ENCODE measurements around the gene GALNTL6.
"Not testable (repeated sequence)": the region's sequence is repeated elsewhere in the genome, so short reads cannot be mapped to it uniquely, and the experiment has no call there.

The GALNTL6 gene

DNA sequence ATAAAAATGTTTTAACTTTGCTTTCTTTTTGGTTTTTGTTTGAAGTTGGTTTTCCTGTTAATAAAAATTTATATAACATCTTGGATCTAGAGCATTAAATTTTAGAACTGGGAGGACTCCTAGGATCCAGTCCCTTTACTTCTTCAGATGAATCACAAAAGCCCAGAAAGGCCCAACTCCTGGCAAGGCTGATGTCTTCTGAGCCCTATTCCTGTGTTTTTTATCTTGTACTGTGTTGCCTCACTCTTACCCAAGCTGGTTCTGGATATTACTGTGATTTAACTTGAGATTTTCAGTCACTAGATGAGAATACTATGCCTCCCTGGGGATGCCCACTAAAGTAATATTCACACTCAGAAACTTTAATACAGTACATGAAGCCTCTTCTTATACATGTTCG is 1228.3 kb downstream of the GALNTL6 start:
- H3K27ac Mint-ChIP-seq, result no peak overlapping the region
- no peaks in the 10 kb centered on the region for H3K9me3 Mint-ChIP-seq
- peaks cover 2% of the 10 kb centered on the region for H3K36me3 Mint-ChIP-seq
- H3K4me3 Mint-ChIP-seq, result no peak overlapping the region
- peaks cover 18% of the 10 kb centered on the region for H3K27me3 Mint-ChIP-seq
- H3K4me1 Mint-ChIP-seq, result no peaks in the 10 kb centered on the region

GRCh38 chr4:173042139-173042538 is 1228.9 kb downstream of the GALNTL6 start:
- H3K27me3 Mint-ChIP-seq, result peaks cover 18% of the 10 kb centered on the region
- H3K4me1 Mint-ChIP-seq, H3K27ac Mint-ChIP-seq, H3K4me3 Mint-ChIP-seq, H3K36me3 Mint-ChIP-seq, H3K9me3 Mint-ChIP-seq: not testable (repeated sequence)

GRCh38 chr4:173044340-173044739 is 1231.1 kb downstream of the GALNTL6 start:
- Mint-ChIP-seq H3K9me3 (no peaks in the 10 kb centered on the region), H3K4me3 (no peak overlapping the region), H3K27me3 (peaks cover 18% of the 10 kb centered on the region), H3K36me3 (peaks cover 2% of the 10 kb centered on the region), H3K4me1 (no peaks in the 10 kb centered on the region), H3K27ac (no peak overlapping the region)

DNA sequence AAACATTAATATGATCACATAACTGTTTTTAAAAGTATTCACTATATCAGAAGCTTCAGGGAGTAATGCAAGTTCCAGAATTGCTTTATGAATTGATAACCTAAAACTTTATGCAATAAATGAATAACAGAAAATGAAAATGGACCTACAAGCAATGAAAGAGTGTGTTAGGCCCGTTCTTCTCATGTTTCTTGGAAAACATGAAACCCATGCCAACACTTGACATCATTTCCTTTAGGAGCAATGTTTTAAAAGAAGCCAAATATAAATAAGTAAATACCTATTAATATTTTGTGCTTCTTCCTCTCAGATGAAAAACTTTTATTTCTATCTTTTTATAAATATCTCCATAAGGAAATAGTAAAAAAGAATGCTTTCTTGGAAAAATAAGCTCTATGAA is 1232.4 kb downstream of the GALNTL6 start:
- Mint-ChIP-seq H3K36me3 (peaks cover 2% of the 10 kb centered on the region), H3K4me3 (no peak overlapping the region), H3K9me3 (no peaks in the 10 kb centered on the region), H3K27ac (no peak overlapping the region), H3K27me3 (peaks cover 18% of the 10 kb centered on the region), H3K4me1 (no peaks in the 10 kb centered on the region)

- H3K4me3 Mint-ChIP-seq, result no peak overlapping the region
- H3K9me3 Mint-ChIP-seq, result no peaks in the 10 kb centered on the region
- H3K27me3 Mint-ChIP-seq, result peaks cover 20% of the 10 kb centered on the region
- no peak overlapping the region for H3K27ac Mint-ChIP-seq
- H3K4me1 Mint-ChIP-seq, result no peaks in the 10 kb centered on the region
- H3K36me3 Mint-ChIP-seq, result peaks cover 2% of the 10 kb centered on the region
Measured at GRCh38 chr4:173046144-173046543, 1232.9 kb downstream of the GALNTL6 start.

- Mint-ChIP-seq H3K4me3 (no peak overlapping the region), H3K4me1 (no peaks in the 10 kb centered on the region)
Measured at GRCh38 chr4:173046818-173047217, 1233.6 kb downstream of the GALNTL6 start.

GRCh38 chr4:173051232-173051631 is 1238.0 kb downstream of the GALNTL6 start:
- Mint-ChIP-seq H3K4me3 (no peak overlapping the region), H3K27ac (no peak overlapping the region), H3K9me3 (no peaks in the 10 kb centered on the region), H3K4me1 (no peaks in the 10 kb centered on the region), H3K27me3 (peaks cover 7% of the 10 kb centered on the region), H3K36me3 (no peaks in the 10 kb centered on the region)

More at GRCh38 chr4:173046818-173047217, 1233.6 kb downstream of the GALNTL6 start:
- H3K27me3 Mint-ChIP-seq, result peaks cover 20% of the 10 kb centered on the region
- no peak overlapping the region for H3K27ac Mint-ChIP-seq
- peaks cover 2% of the 10 kb centered on the region for H3K36me3 Mint-ChIP-seq
- H3K9me3 Mint-ChIP-seq, result no peaks in the 10 kb centered on the region

GRCh38 chr4:173051716-173052115 is 1238.5 kb downstream of the GALNTL6 start:
- Mint-ChIP-seq H3K27ac (no peak overlapping the region), H3K9me3 (no peaks in the 10 kb centered on the region), H3K4me1 (no peaks in the 10 kb centered on the region), H3K4me3 (no peak overlapping the region), H3K36me3 (no peaks in the 10 kb centered on the region), H3K27me3 (peaks cover 7% of the 10 kb centered on the region)

DNA sequence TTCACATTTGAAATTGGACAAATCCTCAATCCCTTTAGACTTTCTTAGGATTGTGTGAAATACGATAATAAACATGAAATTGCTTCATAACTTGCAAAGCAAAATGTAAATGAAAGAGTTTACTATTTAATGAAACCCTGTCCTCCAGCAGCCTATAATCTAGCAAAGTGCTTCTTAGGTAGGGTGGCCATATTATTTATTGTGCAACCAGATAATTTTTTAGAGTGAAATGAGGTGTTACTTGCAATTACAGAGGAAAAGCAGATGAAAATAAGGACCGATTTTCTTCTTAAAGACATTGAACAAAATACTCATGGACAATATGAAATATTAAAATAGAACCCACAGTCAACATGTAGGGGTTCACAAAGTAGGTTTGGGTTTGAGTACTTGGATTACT is 1239.2 kb downstream of the GALNTL6 start:
- Mint-ChIP-seq H3K36me3 (no peaks in the 10 kb centered on the region), H3K4me3 (no peak overlapping the region), H3K9me3 (no peaks in the 10 kb centered on the region), H3K27ac (no peak overlapping the region), H3K27me3 (peaks cover 7% of the 10 kb centered on the region), H3K4me1 (no peaks in the 10 kb centered on the region)

GRCh38 chr4:173056271-173056670 is 1243.1 kb downstream of the GALNTL6 start:
- Mint-ChIP-seq H3K4me1 (no peaks in the 10 kb centered on the region), H3K9me3 (no peaks in the 10 kb centered on the region), H3K4me3 (no peak overlapping the region), H3K36me3 (no peaks in the 10 kb centered on the region), H3K27ac (no peak overlapping the region), H3K27me3 (peaks cover 4% of the 10 kb centered on the region)

DNA sequence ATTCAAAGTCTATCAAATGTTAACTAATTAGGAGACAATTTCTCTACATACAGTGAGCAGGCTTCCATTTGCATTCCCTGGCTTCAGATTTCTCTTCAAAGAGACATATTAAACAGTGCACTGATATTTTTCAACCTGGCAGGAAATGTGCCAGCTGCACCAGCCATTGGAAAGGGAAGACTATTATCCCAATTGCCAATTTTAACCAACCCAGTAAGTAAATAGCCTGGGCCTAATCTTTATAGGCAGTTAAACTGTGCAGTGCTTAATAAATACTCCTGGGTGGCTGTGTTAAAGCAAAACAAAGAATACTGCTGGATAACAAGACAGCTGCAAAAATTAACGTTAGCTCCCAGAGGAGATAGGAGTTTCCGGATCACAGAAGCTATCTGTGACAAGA is 1243.5 kb downstream of the GALNTL6 start:
- Mint-ChIP-seq H3K9me3 (no peaks in the 10 kb centered on the region), H3K27ac (no peak overlapping the region), H3K36me3 (no peaks in the 10 kb centered on the region), H3K4me1 (no peaks in the 10 kb centered on the region), H3K27me3 (peaks cover 3% of the 10 kb centered on the region), H3K4me3 (no peak overlapping the region)

- H3K36me3 Mint-ChIP-seq, result no peaks in the 10 kb centered on the region
- no peak overlapping the region for H3K4me3 Mint-ChIP-seq
- H3K4me1 Mint-ChIP-seq, result no peaks in the 10 kb centered on the region
- H3K27ac Mint-ChIP-seq, result no peak overlapping the region
- H3K27me3 Mint-ChIP-seq, result peaks cover 1% of the 10 kb centered on the region
- no peaks in the 10 kb centered on the region for H3K9me3 Mint-ChIP-seq
Measured at GRCh38 chr4:173057442-173057841, 1244.2 kb downstream of the GALNTL6 start.

GRCh38 chr4:173057901-173058300 is 1244.7 kb downstream of the GALNTL6 start:
- Mint-ChIP-seq H3K27me3 (peaks cover 1% of the 10 kb centered on the region), H3K27ac (no peak overlapping the region), H3K36me3 (no peaks in the 10 kb centered on the region), H3K9me3 (no peaks in the 10 kb centered on the region), H3K4me3 (no peak overlapping the region), H3K4me1 (no peaks in the 10 kb centered on the region)

DNA sequence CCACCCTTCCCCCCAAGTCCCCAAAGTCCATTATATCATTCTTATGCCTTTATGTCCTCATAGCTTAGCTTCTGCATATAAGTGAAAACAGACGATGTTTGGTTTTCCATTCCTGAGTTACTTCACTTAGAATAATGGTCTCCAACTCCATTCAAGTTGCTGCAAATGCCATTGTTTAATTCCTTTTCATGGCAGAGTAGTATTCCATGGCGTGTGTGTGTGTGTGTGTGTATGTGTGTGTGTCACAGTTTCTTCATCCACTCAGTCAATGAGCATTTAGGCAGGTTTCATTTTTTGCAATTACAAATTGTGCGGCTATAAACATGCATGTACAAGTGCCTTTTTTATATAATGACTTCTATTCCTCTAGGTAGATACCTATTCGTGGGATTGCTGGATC is 1248.0 kb downstream of the GALNTL6 start:
- H3K4me3 Mint-ChIP-seq, result no peak overlapping the region
- peaks cover 14% of the 10 kb centered on the region for H3K9me3 Mint-ChIP-seq
- H3K4me1 Mint-ChIP-seq, result no peaks in the 10 kb centered on the region
- no peak overlapping the region for H3K27ac Mint-ChIP-seq
- H3K27me3 Mint-ChIP-seq, result no peaks in the 10 kb centered on the region
- no peaks in the 10 kb centered on the region for H3K36me3 Mint-ChIP-seq

GRCh38 chr4:173073939-173074500 is 1260.8 kb downstream of the GALNTL6 start:
- peaks cover 10% of the 10 kb centered on the region for H3K9me3 Mint-ChIP-seq
- H3K36me3 Mint-ChIP-seq, result no peaks in the 10 kb centered on the region
- no peak overlapping the region for H3K4me3 Mint-ChIP-seq
- H3K27me3 Mint-ChIP-seq, result no peaks in the 10 kb centered on the region
- no peak overlapping the region for H3K27ac Mint-ChIP-seq
- no peaks in the 10 kb centered on the region for H3K4me1 Mint-ChIP-seq

DNA sequence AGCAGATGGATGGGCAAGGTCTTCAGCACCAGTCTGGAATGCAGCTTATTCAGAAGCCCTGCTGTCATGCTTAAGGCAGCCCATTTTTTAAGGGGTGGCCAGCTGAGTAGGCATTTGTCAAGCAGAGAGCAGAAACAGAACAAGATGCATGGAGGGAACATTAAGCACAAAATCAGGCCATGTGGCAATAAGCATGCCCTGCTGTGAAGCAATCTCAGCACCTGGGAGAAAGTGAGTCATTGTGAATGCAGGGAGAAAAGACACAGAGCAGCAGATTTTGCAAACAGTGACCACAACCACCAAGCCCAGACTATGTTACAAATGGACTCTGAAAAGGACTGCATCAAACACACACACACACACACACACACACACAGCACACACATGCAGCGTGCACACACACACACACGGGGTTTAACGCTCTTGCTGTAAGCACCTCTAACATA is 1261.3 kb downstream of the GALNTL6 start:
- peaks cover 8% of the 10 kb centered on the region for H3K9me3 Mint-ChIP-seq
- H3K36me3 Mint-ChIP-seq, result no peaks in the 10 kb centered on the region
- H3K27ac Mint-ChIP-seq, result no peak overlapping the region
- H3K4me3 Mint-ChIP-seq, result no peak overlapping the region
- no peaks in the 10 kb centered on the region for H3K4me1 Mint-ChIP-seq
- H3K27me3 Mint-ChIP-seq, result no peaks in the 10 kb centered on the region

Data from activated naive CD4-positive, alpha-beta T cell treated with anti-CD3 and anti-CD28 coated beads, Interleukin-2, amount 50 U/mL, for 24 hours (primary cell).